Activated CD8-positive, alpha-beta memory T cell treated with anti-CD3 and anti-CD28 coated beads, Interleukin-2, amount 50 U/mL, for 48 hours (primary cell): ENCODE results near the gene IMPACT.

Experiments used
- DNase-seq: peaks from one replicate; pipeline ENCODE4 v3.0.0-alpha.2; 2020

IMPACT gene

DNA sequence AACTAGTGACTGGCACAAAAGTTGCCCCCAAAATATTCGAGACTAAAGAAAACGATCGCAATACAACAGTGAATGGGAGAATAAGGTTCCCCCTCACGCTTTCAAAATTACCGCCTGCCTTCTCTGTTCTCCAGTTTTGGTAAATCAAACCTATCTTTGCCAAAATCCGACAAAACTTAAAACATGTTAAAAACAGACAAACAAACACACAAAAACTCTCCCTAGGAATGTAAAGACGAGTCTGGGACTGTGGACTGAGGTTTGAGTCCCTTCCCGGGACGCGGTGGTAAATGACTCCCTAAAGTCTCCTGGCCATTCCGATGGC, 435 bp upstream of the IMPACT start:
- DNase-seq = no peak

DNA sequence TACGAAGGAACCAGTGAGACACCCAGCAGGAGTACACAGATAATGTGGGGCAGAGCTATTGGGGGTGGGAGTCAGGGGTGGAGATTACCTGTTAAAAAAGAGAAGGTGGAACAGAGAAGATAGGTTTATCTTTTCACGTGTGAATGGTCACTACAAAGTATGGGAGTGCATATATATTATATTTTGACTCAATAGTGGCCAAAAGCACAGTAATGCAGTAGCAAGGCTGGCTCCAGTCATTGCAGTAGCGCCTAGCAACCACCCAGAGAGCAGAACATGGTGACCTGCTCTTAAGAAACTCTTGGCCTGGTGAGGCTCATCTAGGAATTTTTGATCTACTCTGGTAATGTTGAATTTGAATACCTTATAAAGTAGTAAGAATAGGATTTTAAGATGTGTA, 1.0 kb downstream of the IMPACT start:
- DNase-seq = no peak

DNA sequence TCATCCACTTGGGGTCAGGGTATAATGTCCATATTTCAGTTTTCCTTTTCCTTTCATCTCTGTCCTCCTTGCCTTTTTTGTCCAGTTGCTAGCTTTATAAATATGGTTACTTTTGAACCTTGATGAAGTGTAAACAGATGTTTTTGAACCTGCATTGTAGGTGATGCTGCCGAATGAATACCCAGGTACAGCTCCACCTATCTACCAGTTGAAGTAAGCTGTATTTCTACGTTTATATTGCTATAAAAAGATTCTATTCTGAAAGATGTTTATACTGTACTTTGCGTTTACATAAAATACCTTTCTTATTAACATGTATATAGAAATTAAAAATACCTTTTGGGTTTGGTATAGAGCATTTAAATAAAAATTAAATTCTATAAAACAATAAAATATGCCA, 2.2 kb downstream of the IMPACT start:
- DNase-seq = no peak

DNA sequence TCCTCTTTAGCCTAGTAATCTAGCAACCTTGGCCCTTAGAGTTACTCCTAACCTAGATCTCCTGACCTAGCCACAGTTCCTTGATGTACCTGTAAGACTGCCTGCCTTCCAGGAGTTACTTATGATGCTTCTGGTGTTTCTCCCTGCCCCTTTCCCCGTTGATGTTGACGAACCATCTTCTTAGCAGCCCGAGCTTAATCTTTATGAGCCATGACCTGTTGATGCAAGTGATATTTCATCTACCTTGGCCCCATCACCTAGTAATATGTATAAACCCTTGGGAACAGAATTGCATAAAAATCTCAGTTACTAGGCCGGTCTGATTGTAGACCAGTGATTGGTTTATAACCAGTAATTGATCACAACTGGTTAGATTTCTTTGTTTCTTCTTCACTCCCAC, 2.7 kb downstream of the IMPACT start:
- DNase-seq = no peak

DNA sequence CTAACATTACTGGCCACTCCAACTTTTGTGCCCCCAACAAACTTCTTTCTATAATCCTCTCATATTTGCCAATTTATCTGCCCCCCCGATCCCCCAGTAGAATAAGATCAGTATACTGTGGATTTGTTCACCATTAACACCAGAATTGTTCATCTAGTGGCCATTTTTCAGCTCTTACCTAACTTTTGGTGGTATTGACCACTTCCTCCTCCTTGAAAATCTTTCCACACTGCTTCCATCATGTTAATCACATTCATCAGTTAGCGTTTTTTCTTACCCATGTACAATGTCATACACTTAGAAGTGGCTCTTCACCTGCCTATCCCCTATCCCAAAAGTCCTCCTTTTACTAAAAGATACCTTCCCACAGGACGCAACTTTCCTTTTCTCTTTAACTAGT, 6.1 kb downstream of the IMPACT start:
- DNase-seq = no peak

DNA sequence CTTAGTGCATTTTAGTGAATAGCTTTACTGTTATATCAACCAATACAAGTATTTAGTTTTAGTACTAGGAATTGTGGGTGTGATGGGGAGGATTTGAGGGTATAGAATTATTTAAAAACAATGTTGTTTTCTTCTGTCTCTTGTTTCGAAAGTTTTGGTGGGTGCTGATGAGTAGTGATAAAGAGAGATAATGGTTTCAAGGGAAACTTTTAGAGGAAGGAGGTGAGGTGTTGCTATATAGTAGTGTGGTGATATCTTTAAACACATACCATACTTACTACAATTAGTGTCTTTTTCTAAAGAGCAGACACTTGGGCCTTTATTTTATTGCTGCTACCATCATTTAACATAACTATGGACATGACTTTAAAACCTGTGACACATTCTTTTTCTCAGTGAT, 10.5 kb downstream of the IMPACT start:
- no peak for DNase-seq

DNA sequence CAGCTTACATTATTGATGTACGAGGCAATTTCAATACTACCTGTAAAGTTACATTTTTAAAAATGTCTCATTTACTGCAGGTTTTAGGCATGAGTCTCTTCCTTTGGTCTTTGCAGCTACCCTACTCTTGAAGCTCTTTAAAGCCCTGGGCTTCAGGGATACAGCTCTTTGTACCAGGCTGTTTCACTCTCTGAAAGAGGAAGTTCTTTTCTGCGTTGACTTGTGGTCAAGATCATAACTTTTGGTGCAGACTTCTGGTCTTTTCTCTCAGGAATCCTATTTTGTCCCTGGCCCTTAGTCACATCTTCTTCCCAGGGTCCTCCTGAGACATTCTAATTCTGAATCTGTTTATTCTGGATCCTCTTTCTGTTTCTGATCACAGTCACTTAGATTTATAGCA, 17.4 kb downstream of the IMPACT start:
- no peak for DNase-seq

DNA sequence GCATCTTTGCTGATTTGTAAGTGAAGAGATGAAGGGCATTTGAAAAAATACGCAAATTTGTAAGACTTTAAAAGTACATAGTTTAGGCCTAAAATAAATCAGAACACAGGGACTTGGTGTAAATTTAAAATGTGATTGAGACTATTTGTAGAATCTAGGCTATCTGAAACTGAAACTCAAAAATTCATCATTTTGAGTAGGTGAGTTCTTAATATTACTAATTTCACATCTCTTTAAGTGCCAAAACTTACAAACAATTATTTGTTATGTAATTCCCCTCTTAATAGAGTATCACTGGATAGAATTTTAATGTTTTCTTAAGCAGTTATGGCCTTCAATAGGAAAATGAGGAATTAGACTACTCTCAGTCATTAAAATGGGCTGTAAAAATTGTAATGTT, 20.0 kb downstream of the IMPACT start:
- DNase-seq = no peak

DNA sequence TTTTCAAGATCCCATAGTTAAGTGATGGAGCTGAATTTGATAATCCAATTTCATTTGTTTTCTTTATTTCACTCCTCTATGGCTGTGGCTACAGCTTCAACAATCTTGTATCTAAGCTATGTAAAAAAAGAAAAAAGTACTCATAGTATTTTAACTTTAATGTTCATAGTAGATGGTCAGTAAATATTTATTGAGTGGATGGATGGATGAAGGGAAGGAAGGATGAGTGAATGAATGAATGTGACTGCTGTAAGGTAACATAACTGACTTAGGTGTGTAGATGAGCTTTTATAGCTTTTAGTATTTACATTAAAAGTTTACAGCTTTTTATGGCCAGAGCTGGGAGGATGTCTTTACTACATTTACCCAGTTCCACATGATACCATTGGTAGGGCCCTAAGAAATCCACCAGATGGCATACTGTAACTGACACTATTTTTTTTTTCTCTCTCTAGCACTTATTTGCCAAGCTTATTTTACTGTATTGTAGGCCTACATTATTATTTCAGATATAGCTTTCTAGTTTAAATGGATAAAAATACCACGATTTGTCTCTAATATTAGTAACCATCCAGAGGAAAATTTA, 20.6 kb downstream of the IMPACT start:
- no peak for DNase-seq

DNA sequence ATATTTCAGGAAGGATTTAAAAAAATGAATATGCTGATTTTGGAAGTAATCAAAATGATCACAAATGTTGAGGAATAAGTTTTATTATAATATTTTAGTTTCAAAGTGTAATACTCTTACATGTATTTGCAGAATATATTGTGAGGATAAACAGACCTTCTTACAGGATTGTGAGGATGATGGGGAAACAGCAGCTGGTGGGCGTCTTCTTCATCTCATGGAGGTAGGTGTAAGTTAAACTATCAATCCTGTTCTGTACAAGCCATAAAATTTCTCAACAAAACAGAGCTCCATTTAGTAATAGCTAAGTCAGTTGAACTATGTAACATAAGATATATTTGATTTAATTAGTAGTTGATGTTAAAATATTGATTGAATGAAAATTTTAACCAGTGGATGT, 21.5 kb downstream of the IMPACT start:
- no peak for DNase-seq

DNA sequence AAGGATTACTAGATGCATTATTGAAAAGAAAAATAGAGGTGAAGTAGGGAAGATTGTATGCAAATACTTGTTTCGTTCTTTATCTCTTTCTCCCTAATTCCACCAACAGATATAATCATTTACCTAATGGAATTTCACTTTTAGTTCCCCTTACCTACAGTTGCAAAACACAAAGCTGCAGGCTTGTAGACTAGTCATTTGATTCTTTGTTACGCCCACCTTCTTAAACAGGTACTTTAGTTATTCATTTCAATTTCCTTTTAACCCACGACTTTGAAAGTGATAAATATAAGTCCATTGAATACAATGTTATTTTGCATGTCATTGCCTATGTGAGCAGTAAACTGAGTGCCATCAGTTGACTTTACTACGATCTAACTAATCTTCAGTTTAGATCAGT, 30.1 kb downstream of the IMPACT start:
- no peak for DNase-seq

DNA sequence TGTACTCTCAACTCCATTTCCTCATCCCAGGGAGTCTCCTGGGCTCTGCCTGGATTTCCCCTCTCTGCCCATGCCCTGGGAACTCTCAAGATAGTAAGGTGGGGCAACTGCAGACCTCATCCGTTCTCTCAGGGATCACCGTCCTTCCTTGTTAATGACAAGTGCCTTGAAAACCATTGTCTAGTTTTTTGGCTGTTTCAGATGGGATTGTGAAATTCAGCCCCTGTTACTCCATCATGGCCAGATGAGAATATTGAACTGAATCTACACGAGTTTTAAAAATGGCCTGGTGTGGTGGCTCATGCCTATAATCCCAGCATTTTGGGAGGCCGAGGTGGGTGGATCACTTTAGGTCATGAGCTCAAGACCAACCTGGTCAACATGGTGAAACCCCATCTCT, 33.3 kb downstream of the IMPACT start:
- no peak for DNase-seq

DNA sequence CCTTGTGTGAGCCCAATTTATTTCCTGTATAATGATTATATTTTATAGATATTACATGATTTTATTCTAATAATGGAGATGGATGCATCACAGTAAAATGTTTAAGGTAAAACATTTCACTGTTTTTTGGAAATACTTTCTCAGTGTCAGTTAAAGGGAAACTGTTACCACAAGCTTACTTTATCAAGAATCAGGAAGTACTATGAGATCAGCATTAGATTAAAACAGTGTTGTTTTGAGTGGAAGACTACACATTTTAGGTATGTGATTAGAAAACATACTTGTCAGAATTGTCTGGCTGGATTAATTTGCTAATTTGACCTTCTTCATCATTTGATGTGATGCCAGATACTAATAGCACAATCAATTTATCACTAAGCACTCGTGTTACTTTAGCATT, 33.9 kb downstream of the IMPACT start, which contains the start of gene HRH4:
TSS of gene HRH4 (plus strand) at position 250 of the 400 bp plus-strand sequence. CDS start at position 342, 92 bp downstream.
- no peak for DNase-seq

DNA sequence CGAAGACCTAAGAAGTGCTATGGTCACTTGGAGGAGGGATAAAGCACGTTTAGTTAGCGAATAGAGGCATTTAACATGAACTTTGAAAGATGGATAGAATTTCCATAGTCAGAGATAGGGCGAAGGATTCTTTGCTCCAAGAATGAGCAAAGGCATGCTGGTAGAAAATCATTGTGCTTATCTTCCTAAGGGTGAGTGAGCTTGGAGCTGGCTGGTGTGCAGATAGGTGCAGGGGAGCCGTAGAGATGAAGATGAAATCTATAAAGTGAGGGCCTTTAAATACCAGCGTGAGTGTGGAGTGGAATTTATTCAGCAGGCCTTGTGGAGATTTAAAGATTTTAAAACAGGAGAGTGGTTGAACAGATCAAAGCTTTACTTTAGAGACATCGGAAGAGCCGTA, 35.5 kb downstream of the IMPACT start:
- DNase-seq = no peak

DNA sequence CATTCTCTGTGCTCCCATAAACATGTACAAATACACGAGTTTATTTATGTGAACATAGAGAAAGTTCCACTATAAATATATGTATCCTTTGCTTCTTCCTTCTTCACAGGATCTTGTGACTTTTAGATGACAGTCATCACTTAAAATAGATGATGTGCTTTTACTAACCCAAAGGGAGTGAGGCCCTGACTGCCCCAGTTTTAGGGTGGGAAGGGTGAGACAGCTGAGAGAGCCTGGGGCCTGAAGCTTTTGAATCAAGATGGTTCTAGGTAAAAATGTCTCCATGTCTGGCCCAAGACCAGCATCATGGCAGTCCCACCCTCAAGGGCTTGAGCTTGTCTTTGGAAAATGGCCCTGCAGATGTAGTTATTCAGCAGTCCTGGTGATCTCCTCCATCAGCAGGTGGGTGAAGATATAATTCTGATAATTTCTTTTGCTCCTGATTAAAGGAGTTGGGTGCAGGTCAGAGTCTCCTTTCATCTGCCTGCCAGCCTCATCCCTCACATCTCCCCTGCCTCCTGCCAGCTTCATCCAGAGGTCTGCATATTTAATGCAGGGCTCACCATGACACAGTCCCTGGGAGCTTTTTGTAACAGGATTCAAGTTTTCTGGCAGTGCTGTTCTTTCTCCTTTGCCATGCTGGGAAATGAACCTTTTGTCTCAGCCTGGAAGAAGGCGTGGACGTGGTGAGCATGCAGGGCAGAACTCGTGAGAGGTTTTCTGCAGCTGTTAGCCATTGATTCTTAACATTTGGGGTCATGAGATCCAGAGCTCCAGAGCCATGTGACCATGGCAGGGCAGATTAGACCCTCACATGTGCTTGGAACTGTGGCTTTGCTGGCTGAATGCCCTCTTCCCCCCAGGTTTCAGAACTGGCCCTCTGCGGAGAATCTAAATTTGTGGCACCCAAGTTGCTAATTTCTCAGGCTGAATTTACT, 36.6 kb downstream of the IMPACT start:
- no peak for DNase-seq

DNA sequence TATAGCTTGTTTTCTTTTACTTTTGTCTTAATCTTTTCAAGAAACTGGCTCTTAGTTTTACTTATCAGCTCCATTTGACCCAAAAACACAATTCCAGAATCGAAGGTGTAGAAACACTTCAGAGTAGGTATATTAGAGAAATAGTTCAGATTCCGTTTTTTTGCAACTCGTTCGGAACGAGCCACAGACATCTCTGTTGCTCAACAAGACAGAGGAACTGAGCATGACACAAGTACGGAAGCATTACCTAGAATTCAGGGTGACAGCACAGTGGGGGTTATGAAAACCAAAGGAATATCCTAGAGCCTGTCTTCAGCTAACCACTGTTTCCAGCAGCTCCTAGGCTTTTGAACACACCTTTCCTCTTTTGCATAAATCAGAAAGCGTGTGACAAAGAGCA, 39.0 kb downstream of the IMPACT start:
- DNase-seq = no peak

DNA sequence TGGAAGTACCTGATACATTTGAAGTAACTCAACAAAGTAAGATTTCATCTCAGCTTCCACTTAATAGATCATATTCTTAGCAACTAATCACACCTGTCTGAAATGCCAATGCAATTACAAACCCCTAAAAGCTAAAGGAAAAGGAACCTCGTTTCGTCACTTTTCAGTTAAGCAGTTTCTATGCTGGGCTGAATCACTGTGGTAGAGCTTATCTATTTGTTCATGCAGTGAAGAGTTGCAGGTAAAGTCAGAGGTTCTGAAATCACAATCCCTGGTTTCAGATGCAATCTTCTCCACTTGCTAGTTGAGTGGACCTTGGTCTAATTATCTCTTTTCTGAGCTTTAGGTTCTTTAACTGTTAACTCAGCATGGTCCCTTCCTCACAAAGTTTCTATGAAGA, 40.3 kb downstream of the IMPACT start:
- DNase-seq = no peak

DNA sequence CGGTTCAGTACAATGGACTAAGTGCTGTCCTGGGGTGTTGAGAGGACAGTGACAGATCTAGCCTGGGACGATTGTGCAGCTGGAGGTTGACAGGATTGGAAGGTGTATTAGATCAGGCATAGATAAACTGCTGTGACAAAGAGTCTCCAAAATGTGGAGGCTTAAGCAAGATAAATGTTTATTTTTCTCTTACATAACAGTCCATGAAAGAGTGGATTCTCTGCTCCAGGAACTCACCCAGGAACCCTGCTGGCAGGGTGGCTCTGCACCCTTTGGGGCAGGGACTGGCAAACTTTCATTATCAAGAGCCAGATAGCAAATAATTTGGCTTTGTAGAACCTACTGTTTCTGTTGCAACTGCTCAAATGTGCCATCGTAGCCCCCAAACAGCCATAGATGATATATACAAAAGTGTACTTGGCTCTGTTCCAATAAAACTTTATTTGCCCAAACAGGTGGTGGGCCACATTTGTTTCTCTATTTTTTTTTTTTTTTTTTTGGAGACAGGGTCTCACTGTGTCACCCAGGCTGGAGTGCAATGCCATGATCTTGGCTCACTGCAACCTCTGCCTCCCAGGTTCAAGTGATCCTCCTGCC, 43.6 kb downstream of the IMPACT start:
- no peak for DNase-seq

DNA sequence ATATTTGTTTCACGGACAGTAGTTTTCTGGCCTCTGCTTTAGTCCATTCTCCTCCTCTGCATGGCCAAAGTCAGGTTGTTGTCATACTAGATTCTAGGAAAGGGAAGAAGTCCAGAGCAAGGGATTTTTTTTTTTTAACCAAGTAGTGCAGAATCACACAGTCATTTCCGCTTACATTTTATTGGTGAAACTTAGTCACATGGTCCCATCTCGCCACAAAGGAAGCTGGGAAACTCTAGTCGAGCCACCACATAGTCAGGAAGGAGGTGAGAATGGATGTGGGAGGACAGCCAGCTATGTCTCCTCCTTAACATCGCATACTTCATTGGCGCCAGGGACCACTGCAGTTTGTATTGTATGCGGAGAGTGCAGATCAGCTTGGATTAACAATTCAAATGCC, 44.3 kb downstream of the IMPACT start:
- DNase-seq = no peak

DNA sequence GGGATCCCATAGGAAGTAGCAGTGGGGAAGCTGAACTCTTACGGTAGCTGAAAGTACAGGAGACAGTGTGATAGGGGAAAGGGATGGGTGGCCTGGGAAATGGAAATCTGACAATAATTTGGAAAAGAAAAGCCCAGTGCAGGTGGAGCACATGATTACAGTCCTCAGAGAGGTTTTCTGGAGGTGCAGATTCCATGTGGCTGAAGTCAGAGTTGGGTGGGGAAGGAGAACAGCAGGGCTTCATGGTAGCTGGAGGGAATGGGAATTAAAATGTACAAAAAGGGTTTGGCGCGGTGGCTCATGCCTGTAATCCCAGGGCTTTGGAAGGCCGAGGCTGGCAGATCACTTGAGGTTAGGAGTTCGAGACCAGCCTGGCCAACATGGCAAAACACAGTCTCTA, 46.1 kb downstream of the IMPACT start:
- no peak for DNase-seq

DNA sequence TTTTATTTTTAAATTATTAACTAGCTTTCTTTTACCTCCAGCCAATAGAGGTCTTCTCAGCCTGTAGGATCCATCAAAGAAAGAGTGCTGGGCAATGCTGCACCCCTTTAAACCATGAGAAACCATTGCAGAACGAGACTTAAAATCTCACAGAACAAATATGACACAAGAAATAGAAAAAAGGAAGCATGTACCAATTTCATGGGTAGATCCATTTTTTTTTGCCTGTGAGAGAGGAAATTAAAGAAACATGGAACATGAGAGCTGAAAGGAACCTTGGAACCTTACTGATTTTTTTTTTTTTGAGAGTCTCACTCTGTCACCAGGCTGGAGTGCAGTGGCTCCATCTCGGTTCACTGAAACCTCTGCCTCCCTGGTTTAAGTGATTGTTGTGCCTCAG, 47.9 kb downstream of the IMPACT start:
- DNase-seq = no peak

DNA sequence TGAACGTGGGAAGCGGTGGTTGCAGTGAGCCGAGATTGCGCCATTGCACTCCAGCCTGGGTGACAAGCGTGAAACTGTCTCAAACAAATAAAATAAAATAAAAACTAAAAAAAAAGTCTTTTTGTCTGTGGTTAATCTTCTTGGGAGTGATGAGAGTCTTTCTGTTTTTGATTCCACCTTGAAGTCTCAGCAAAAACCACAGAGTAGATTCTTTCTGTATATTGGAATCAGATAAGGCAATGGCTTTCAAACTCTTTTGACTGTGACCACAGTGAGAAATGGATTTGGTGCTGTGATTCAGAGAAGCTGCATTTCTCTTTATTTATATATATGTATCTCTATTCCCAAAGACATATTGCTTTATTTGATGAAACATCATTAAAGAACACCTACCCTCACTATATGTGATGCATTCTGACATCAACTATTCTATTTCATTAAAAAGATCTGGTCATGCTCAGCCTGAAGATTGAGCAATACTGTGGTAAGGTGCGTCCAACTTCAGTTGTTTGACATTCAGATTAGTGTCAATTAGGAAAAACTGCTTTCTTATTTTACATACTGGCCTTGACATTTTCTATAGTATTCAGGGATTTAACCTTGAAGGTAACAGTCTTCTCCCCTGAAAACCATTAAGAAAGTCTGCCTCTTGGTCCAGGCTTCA, 49.6 kb downstream of the IMPACT start:
- no peak for DNase-seq

DNA sequence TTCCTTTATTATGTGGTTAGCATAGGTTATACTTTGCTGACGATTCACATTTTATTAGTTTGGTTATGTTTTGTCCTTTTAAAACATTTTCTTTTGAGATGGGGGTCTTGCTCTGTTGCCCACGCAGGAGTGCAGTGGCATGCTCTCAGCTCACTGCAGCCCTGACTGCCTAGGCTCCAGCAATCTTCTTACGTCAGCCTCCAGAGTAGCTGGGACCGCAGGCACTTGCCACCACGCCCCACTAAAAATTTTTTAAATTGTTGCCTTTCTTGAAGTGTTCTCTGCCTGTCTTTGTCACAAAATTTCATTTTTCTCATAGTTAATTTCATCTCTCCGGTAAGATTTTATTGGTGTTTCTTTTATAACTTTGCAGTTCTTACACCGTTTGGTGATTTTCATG, 52.9 kb downstream of the IMPACT start:
- no peak for DNase-seq

DNA sequence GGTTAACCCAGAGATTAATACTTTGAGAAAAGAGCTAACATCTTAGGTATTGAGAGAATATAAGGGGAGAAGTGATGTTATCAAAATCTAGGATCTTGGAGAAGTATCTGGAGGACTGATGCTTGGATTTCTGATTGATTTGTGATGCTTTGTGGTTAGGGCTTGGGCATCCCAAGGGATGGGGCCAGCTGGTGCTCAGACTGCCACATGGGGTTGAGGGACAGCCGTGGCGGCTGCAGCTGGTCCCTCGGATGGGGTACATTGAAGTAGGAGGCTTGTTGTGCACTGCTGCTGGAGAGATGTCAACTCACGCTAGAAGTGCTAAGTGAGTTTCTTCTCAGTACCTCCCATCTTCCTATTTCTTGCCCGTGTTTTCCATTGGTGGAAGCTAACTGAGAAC, 56.4 kb downstream of the IMPACT start:
- DNase-seq = no peak
